ENCODE measurements around the gene PLA2G4A.

DNA sequence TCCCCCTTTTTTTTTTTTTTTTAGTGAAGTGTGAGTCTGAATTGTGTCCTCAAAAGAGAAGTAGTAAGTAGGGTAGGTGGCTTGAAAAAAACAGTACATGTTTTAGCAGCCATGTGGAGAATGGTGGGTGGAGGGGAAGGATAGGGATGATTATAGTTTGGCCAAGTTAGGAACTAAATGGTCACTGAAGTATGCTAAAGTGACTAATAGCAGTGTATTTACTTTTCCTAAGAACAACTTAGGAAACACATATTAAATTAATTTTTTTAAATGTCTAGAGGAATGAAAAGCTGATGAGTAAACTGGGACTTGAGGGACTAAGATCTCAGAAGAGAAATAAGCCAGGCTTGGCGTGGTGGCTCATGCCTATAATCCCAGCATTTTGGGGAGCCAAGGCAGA, 55.5 kb downstream of the PLA2G4A start:
- TF ChIP-seq, protein P1, sequence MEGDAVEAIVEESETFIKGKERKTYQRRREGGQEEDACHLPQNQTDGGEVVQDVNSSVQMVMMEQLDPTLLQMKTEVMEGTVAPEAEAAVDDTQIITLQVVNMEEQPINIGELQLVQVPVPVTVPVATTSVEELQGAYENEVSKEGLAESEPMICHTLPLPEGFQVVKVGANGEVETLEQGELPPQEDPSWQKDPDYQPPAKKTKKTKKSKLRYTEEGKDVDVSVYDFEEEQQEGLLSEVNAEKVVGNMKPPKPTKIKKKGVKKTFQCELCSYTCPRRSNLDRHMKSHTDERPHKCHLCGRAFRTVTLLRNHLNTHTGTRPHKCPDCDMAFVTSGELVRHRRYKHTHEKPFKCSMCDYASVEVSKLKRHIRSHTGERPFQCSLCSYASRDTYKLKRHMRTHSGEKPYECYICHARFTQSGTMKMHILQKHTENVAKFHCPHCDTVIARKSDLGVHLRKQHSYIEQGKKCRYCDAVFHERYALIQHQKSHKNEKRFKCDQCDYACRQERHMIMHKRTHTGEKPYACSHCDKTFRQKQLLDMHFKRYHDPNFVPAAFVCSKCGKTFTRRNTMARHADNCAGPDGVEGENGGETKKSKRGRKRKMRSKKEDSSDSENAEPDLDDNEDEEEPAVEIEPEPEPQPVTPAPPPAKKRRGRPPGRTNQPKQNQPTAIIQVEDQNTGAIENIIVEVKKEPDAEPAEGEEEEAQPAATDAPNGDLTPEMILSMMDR (IDR thresholded peaks at IDR 0.05), result no peak
- no peak for TF ChIP-seq POLR2A (IDR thresholded peaks at IDR 0.05)

Data from esophagus squamous epithelium (tissue), 4 donors.